ENCODE measurements around the gene CAPN3.
A peak's percentile ranks its signal among the peaks of the same experiment; 100 is the strongest.

CAPN3 gene

GRCh38 chr15:42453826-42454225 is 94.5 kb downstream of the CAPN3 start:
- H3K9me3 ChIP-seq = no peaks in the 10 kb centered on the region
- H3K27me3 ChIP-seq = no peaks in the 10 kb centered on the region
- peaks cover 77% of the 10 kb centered on the region for H3K36me3 ChIP-seq

DNA sequence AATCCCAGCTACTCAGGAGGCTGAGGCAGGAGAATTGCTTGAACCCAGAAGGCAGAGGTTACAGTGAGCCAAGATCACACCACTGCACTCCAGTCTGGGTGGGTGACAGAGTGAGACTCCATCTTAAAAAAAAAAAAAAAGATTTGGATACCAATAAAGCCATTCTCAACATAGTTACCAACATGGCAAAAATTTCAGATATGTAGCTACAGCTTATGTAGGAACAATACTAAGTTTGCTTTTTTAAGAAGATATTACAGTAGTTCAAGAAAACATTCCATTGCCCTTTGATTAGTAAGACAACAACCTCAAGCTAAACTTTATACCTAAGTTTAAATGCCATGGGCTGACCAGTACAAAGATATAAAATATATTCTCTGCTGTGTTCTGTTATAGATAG is 97.2 kb downstream of the CAPN3 start:
- peaks cover 5 to 6% of the 10 kb centered on the region in 2 experiments for H3K4me1 ChIP-seq (ENCODE audit: control insufficient read depth in 1 of 2, insufficient read depth in 1 of 2, low read depth in 1 of 2, low read length in 1 of 2)

More at GRCh38 chr15:42453826-42454225, 94.5 kb downstream of the CAPN3 start:
- no peak overlapping the region for H3K27ac ChIP-seq
- H3K4me3 ChIP-seq (ENCODE audit: low read depth in 1 of 2, low read length in 1 of 2) = no peak overlapping the region
- H3K4me1 ChIP-seq (ENCODE audit: control insufficient read depth in 1 of 2, insufficient read depth in 1 of 2, low read depth in 1 of 2, low read length in 1 of 2) = no peaks in the 10 kb centered on the region
- no peak for TF ChIP-seq CTCF (IDR thresholded peaks at IDR 0.05)

GRCh38 chr15:42456971-42457370 is 97.7 kb downstream of the CAPN3 start:
- Histone ChIP-seq H3K9me3 (no peaks in the 10 kb centered on the region), H3K36me3 (peaks cover 57% of the 10 kb centered on the region), H3K4me3 (ENCODE audit: low read depth in 1 of 2, low read length in 1 of 2) (no peak overlapping the region), H3K4me1 (ENCODE audit: control insufficient read depth in 1 of 2, insufficient read depth in 1 of 2, low read depth in 1 of 2, low read length in 1 of 2) (peaks cover 5 to 6% of the 10 kb centered on the region in 2 experiments), H3K27me3 (no peaks in the 10 kb centered on the region), H3K27ac (peak overlapping the region; percentile 18)
- no peak for TF ChIP-seq CTCF (IDR thresholded peaks at IDR 0.05)

More for the DNA sequence above, 97.2 kb downstream of the CAPN3 start:
- no peak for TF ChIP-seq CTCF (IDR thresholded peaks at IDR 0.05)
- H3K9me3 ChIP-seq = no peaks in the 10 kb centered on the region
- no peak overlapping the region for H3K4me3 ChIP-seq (ENCODE audit: low read depth in 1 of 2, low read length in 1 of 2)
- H3K36me3 ChIP-seq = peaks cover 58% of the 10 kb centered on the region
- no peaks in the 10 kb centered on the region for H3K27me3 ChIP-seq
- H3K27ac ChIP-seq = no peak overlapping the region

DNA sequence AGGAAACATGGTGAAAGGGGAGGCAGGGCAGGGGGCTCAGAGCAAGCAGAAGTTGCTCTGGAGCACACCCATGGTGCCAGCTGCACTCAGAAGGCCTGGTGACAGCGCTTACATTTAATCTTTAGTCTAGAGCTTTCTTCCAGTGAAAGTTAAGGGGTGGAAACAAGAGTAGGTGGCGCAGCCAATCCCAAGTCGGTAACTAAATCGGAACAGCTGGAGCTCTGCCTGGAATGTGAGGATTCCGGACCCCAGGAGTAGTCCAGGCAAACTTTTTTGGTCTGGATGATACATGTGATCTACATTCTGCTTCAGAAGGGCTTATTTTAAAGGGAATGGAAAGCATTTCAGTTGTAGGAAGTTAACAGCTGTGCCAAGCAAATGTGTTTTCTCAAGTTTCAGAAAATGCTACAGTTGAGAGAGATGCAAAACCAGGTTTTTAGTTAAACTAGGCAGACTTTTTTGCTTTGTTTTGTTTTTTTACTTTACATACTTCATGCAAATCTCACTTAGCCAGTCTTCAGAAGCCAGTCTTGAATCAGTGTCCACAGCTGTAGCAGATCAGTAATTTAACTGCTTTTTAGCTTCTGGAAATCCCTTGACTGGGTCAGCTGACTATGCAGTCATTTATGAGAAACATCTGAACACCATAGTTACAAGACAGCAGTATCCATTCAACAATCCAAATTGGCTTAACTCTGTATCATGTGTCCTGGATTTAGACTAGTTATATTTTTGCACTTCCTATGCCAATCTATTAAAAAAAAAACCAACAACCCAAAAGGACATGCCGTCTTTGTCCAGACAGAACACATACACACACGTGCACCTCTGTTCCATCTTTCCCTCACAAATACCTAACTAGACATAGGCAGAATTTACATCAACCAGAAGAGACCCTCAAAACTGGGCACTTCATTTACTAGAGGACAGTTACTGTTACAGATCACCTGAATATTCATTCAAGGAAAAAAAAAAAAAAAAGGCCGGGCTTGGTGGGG is 98.4 kb downstream of the CAPN3 start:
- H3K4me3 ChIP-seq (ENCODE audit: low read depth in 1 of 2, low read length in 1 of 2) = no peak overlapping the region
- peaks cover 60% of the 10 kb centered on the region for H3K36me3 ChIP-seq
- H3K27me3 ChIP-seq = no peaks in the 10 kb centered on the region
- peak overlapping the region; percentile 18 for H3K27ac ChIP-seq
- peaks cover 5 to 6% of the 10 kb centered on the region in 2 experiments for H3K4me1 ChIP-seq (ENCODE audit: control insufficient read depth in 1 of 2, insufficient read depth in 1 of 2, low read depth in 1 of 2, low read length in 1 of 2)
- no peak for TF ChIP-seq CTCF (IDR thresholded peaks at IDR 0.05)
- H3K9me3 ChIP-seq = no peaks in the 10 kb centered on the region

- TF ChIP-seq CTCF (IDR thresholded peaks at IDR 0.05) = no peak
- Histone ChIP-seq H3K4me3 (ENCODE audit: low read depth in 1 of 2, low read length in 1 of 2) (no peak overlapping the region), H3K27ac (peak overlapping the region; percentile 53), H3K4me1 (ENCODE audit: control insufficient read depth in 1 of 2, insufficient read depth in 1 of 2, low read depth in 1 of 2, low read length in 1 of 2) (peaks cover 5 to 6% of the 10 kb centered on the region in 2 experiments), H3K36me3 (peaks cover 62% of the 10 kb centered on the region), H3K9me3 (no peaks in the 10 kb centered on the region), H3K27me3 (no peaks in the 10 kb centered on the region)
Measured at GRCh38 chr15:42461261-42461660, 102.0 kb downstream of the CAPN3 start.
